Stimulated activated CD4-positive, alpha-beta T cell treated with anti-CD3 and anti-CD28 coated beads, Interleukin-12 subunit alpha, Interleukin-12 subunit beta, amount 100 ng/mL, for 24 hours (primary cell): ENCODE results near the gene SLC25A45.
"Not testable (repeated sequence)": the region's sequence is repeated elsewhere in the genome, so short reads cannot be mapped to it uniquely, and the experiment has no call there.

Source experiments
- DNase-seq, 2 experiments: peaks; one replicate each; pipeline ENCODE4 v3.0.0-alpha.2; 2020; ENCODE audit warnings: low read depth in 2 of 2

The SLC25A45 gene

GRCh38 chr11:65421794-65422632, 39.6 kb upstream of the SLC25A45 start:
- DNase-seq: peak; percentile 93 to 95

- DNase-seq: peak; percentile 76 to 83
Measured at GRCh38 chr11:65420979-65421793, 38.7 kb upstream of the SLC25A45 start.

GRCh38 chr11:65420506-65420905, 38.1 kb upstream of the SLC25A45 start:
- no peak for DNase-seq

GRCh38 chr11:65419772-65420481, 37.5 kb upstream of the SLC25A45 start:
- peak in 1 of 2 experiments; percentile 66 for DNase-seq

- DNase-seq: no peak
Measured at GRCh38 chr11:65419460-65419771, 37.0 kb upstream of the SLC25A45 start.

GRCh38 chr11:65418681-65419459, 36.4 kb upstream of the SLC25A45 start:
- peak; percentile 73 to 94 for DNase-seq

- DNase-seq: no peak
Measured at GRCh38 chr11:65418431-65418680, 35.9 kb upstream of the SLC25A45 start.

GRCh38 chr11:65417702-65418430, 35.4 kb upstream of the SLC25A45 start:
- no peak for DNase-seq

GRCh38 chr11:65416841-65417701, 34.6 kb upstream of the SLC25A45 start:
- no peak for DNase-seq

GRCh38 chr11:65416341-65416824, 33.9 kb upstream of the SLC25A45 start:
- peak; percentile 79 to 94 for DNase-seq

- no peak for DNase-seq
Measured at GRCh38 chr11:65415499-65416340, 33.3 kb upstream of the SLC25A45 start.

GRCh38 chr11:65414776-65415498, 32.5 kb upstream of the SLC25A45 start:
- DNase-seq: no peak

GRCh38 chr11:65413077-65413664, 30.7 kb upstream of the SLC25A45 start:
- DNase-seq: not testable (repeated sequence)

GRCh38 chr11:65412271-65413076, 30.0 kb upstream of the SLC25A45 start:
- DNase-seq: no peak

- no peak for DNase-seq
Measured at GRCh38 chr11:65411681-65412070, 29.2 kb upstream of the SLC25A45 start.

GRCh38 chr11:65410936-65411680, 28.7 kb upstream of the SLC25A45 start:
- no peak for DNase-seq
